ENCODE data around the gene SPHK2.

Gene SPHK2

GRCh38 chr19:48624791-48625723, 5.8 kb downstream of the SPHK2 start:
- H3K4me1 ChIP-seq (ENCODE audit: control insufficient read depth, low read depth, low read length), result peaks cover 6% of the 10 kb centered on the region
- no peaks in the 10 kb centered on the region for H3K27me3 ChIP-seq (ENCODE audit: insufficient read depth, low read length, poor library complexity)
- H3K27ac ChIP-seq (ENCODE audit: low read depth, low read length), result no peak overlapping the region
- H2BK15ac ChIP-seq (replicated peaks; ENCODE audit: low read depth), result no peak overlapping the region
- no peak overlapping the region for H3K23ac ChIP-seq (ENCODE audit: low read length)
- no peak for DNase-seq
- no peak overlapping the region for H2AK5ac ChIP-seq (ENCODE audit: low read length)
- H3K4ac ChIP-seq (ENCODE audit: low read depth, low read length), result no peak overlapping the region
- H2BK120ac ChIP-seq (ENCODE audit: low read depth, low read length), result no peak overlapping the region
- H3K9ac ChIP-seq (ENCODE audit: low read length), result peak overlapping the region; percentile 82
- peak overlapping the region; percentile 38 for H3K4me2 ChIP-seq (ENCODE audit: low read length)
- no peak overlapping the region for H4K8ac ChIP-seq (ENCODE audit: low read depth, low read length)
- peak overlapping the region; percentile 67 for H3K4me3 ChIP-seq (ENCODE audit: low read length)
- H3K79me2 ChIP-seq (ENCODE audit: control insufficient read depth, insufficient read depth, low read length), result no peaks in the 10 kb centered on the region
- H3K36me3 ChIP-seq (ENCODE audit: control insufficient read depth, insufficient read depth, low read length), result no peaks in the 10 kb centered on the region
- peaks cover 2% of the 10 kb centered on the region for H3K79me1 ChIP-seq (ENCODE audit: low read length)
- no peak overlapping the region for H4K5ac ChIP-seq (ENCODE audit: low read length)
- H3K18ac ChIP-seq (ENCODE audit: low read length), result peak overlapping the region; percentile 24
- WGBS (ENCODE audit: extremely low coverage, insufficient coverage, low lambda C conversion rate), result no CpG with 5 or more reads among the region's 24 CpGs
- peak overlapping the region; percentile 90 for H3K56ac ChIP-seq (ENCODE audit: low read length)
- no peak overlapping the region for H2BK5ac ChIP-seq (ENCODE audit: low read length)

GRCh38 chr19:48625891-48626327, 6.6 kb downstream of the SPHK2 start:
- no peak overlapping the region for H2BK120ac ChIP-seq (ENCODE audit: low read depth, low read length)
- no peak overlapping the region for H3K4me3 ChIP-seq (ENCODE audit: low read length)
- H3K36me3 ChIP-seq (ENCODE audit: control insufficient read depth, insufficient read depth, low read length), result no peaks in the 10 kb centered on the region
- H2BK15ac ChIP-seq (replicated peaks; ENCODE audit: low read depth), result no peak overlapping the region
- no peak overlapping the region for H4K8ac ChIP-seq (ENCODE audit: low read depth, low read length)
- H3K79me1 ChIP-seq (ENCODE audit: low read length), result peaks cover 2% of the 10 kb centered on the region
- no peak overlapping the region for H4K5ac ChIP-seq (ENCODE audit: low read length)
- no peak overlapping the region for H3K23ac ChIP-seq (ENCODE audit: low read length)
- DNase-seq, result no peak
- H3K56ac ChIP-seq (ENCODE audit: low read length), result no peak overlapping the region
- H3K4me1 ChIP-seq (ENCODE audit: control insufficient read depth, low read depth, low read length), result peaks cover 6% of the 10 kb centered on the region
- no peak overlapping the region for H3K27ac ChIP-seq (ENCODE audit: low read depth, low read length)
- no CpG with 5 or more reads among the region's 30 CpGs for WGBS (ENCODE audit: extremely low coverage, insufficient coverage, low lambda C conversion rate)
- H3K4ac ChIP-seq (ENCODE audit: low read depth, low read length), result no peak overlapping the region
- H3K4me2 ChIP-seq (ENCODE audit: low read length), result no peak overlapping the region
- H2BK5ac ChIP-seq (ENCODE audit: low read length), result no peak overlapping the region
- H3K27me3 ChIP-seq (ENCODE audit: insufficient read depth, low read length, poor library complexity), result no peaks in the 10 kb centered on the region
- no peak overlapping the region for H2AK5ac ChIP-seq (ENCODE audit: low read length)
- no peaks in the 10 kb centered on the region for H3K79me2 ChIP-seq (ENCODE audit: control insufficient read depth, insufficient read depth, low read length)
- H3K18ac ChIP-seq (ENCODE audit: low read length), result no peak overlapping the region
- H3K9ac ChIP-seq (ENCODE audit: low read length), result no peak overlapping the region

GRCh38 chr19:48627201-48627864, 8.0 kb downstream of the SPHK2 start:
- Histone ChIP-seq H3K56ac (ENCODE audit: low read length) (peak overlapping the region; percentile 42), H3K79me1 (ENCODE audit: low read length) (peaks cover 2% of the 10 kb centered on the region), H4K8ac (ENCODE audit: low read depth, low read length) (no peak overlapping the region), H3K4ac (ENCODE audit: low read depth, low read length) (no peak overlapping the region), H4K5ac (ENCODE audit: low read length) (no peak overlapping the region), H2BK120ac (ENCODE audit: low read depth, low read length) (no peak overlapping the region), H3K27ac (ENCODE audit: low read depth, low read length) (no peak overlapping the region), H3K4me3 (ENCODE audit: low read length) (no peak overlapping the region), H2AK5ac (ENCODE audit: low read length) (no peak overlapping the region), H3K79me2 (ENCODE audit: control insufficient read depth, insufficient read depth, low read length) (no peaks in the 10 kb centered on the region), H3K36me3 (ENCODE audit: control insufficient read depth, insufficient read depth, low read length) (no peaks in the 10 kb centered on the region), H3K27me3 (ENCODE audit: insufficient read depth, low read length, poor library complexity) (no peaks in the 10 kb centered on the region), H3K23ac (ENCODE audit: low read length) (no peak overlapping the region), H2BK5ac (ENCODE audit: low read length) (no peak overlapping the region), H3K4me1 (ENCODE audit: control insufficient read depth, low read depth, low read length) (peaks cover 8% of the 10 kb centered on the region), H2BK15ac (replicated peaks; ENCODE audit: low read depth) (no peak overlapping the region), H3K4me2 (ENCODE audit: low read length) (no peak overlapping the region), H3K18ac (ENCODE audit: low read length) (no peak overlapping the region), H3K9ac (ENCODE audit: low read length) (peak overlapping the region; percentile 34)
- WGBS (ENCODE audit: extremely low coverage, insufficient coverage, low lambda C conversion rate), result no CpG with 5 or more reads among the region's 6 CpGs
- peak; percentile 66 for DNase-seq

- Histone ChIP-seq H3K18ac (ENCODE audit: low read length) (no peak overlapping the region), H2BK120ac (ENCODE audit: low read depth, low read length) (no peak overlapping the region), H3K4ac (ENCODE audit: low read depth, low read length) (no peak overlapping the region), H2AK5ac (ENCODE audit: low read length) (no peak overlapping the region), H2BK5ac (ENCODE audit: low read length) (no peak overlapping the region), H3K27me3 (ENCODE audit: insufficient read depth, low read length, poor library complexity) (no peaks in the 10 kb centered on the region), H3K23ac (ENCODE audit: low read length) (no peak overlapping the region), H3K4me2 (ENCODE audit: low read length) (no peak overlapping the region), H3K79me2 (ENCODE audit: control insufficient read depth, insufficient read depth, low read length) (no peaks in the 10 kb centered on the region), H3K4me3 (ENCODE audit: low read length) (no peak overlapping the region), H3K9ac (ENCODE audit: low read length) (no peak overlapping the region), H3K36me3 (ENCODE audit: control insufficient read depth, insufficient read depth, low read length) (no peaks in the 10 kb centered on the region), H3K79me1 (ENCODE audit: low read length) (peaks cover 2% of the 10 kb centered on the region), H3K27ac (ENCODE audit: low read depth, low read length) (no peak overlapping the region), H3K4me1 (ENCODE audit: control insufficient read depth, low read depth, low read length) (peaks cover 8% of the 10 kb centered on the region), H4K8ac (ENCODE audit: low read depth, low read length) (no peak overlapping the region), H3K56ac (ENCODE audit: low read length) (peak overlapping the region; percentile 1), H2BK15ac (replicated peaks; ENCODE audit: low read depth) (no peak overlapping the region), H4K5ac (ENCODE audit: low read length) (no peak overlapping the region)
- WGBS (ENCODE audit: extremely low coverage, insufficient coverage, low lambda C conversion rate), result no CpG with 5 or more reads among the region's 17 CpGs
- DNase-seq, result no peak
Observed at GRCh38 chr19:48627865-48628314, 8.6 kb downstream of the SPHK2 start.

GRCh38 chr19:48628486-48629296, 9.4 kb downstream of the SPHK2 start:
- Histone ChIP-seq H3K36me3 (ENCODE audit: control insufficient read depth, insufficient read depth, low read length) (no peaks in the 10 kb centered on the region), H3K27me3 (ENCODE audit: insufficient read depth, low read length, poor library complexity) (no peaks in the 10 kb centered on the region), H3K4me2 (ENCODE audit: low read length) (no peak overlapping the region), H2BK120ac (ENCODE audit: low read depth, low read length) (no peak overlapping the region), H3K79me2 (ENCODE audit: control insufficient read depth, insufficient read depth, low read length) (no peaks in the 10 kb centered on the region), H4K5ac (ENCODE audit: low read length) (no peak overlapping the region), H3K79me1 (ENCODE audit: low read length) (peaks cover 2% of the 10 kb centered on the region), H3K9ac (ENCODE audit: low read length) (no peak overlapping the region), H2BK5ac (ENCODE audit: low read length) (no peak overlapping the region), H3K56ac (ENCODE audit: low read length) (no peak overlapping the region), H3K23ac (ENCODE audit: low read length) (no peak overlapping the region), H2AK5ac (ENCODE audit: low read length) (no peak overlapping the region), H4K8ac (ENCODE audit: low read depth, low read length) (no peak overlapping the region), H2BK15ac (replicated peaks; ENCODE audit: low read depth) (no peak overlapping the region), H3K4ac (ENCODE audit: low read depth, low read length) (no peak overlapping the region), H3K27ac (ENCODE audit: low read depth, low read length) (no peak overlapping the region), H3K18ac (ENCODE audit: low read length) (no peak overlapping the region), H3K4me3 (ENCODE audit: low read length) (no peak overlapping the region), H3K4me1 (ENCODE audit: control insufficient read depth, low read depth, low read length) (peaks cover 5% of the 10 kb centered on the region)
- DNase-seq, result no peak
- no CpG with 5 or more reads among the region's 34 CpGs for WGBS (ENCODE audit: extremely low coverage, insufficient coverage, low lambda C conversion rate)
